ENCODE data around the gene DLGAP4. TPM values are rescaled to one million over a fixed set of nuclear protein-coding genes. Genes with fewer than 3 reads are reported as not detected.

DLGAP4 gene
- total and polyA plus RNA-seq, 10 of the 15 experiments (the other 5 are each of a cell fraction or from before 2014, with no cell fraction given): 0.42 to 43.3 (median 19.0) TPM

DNA sequence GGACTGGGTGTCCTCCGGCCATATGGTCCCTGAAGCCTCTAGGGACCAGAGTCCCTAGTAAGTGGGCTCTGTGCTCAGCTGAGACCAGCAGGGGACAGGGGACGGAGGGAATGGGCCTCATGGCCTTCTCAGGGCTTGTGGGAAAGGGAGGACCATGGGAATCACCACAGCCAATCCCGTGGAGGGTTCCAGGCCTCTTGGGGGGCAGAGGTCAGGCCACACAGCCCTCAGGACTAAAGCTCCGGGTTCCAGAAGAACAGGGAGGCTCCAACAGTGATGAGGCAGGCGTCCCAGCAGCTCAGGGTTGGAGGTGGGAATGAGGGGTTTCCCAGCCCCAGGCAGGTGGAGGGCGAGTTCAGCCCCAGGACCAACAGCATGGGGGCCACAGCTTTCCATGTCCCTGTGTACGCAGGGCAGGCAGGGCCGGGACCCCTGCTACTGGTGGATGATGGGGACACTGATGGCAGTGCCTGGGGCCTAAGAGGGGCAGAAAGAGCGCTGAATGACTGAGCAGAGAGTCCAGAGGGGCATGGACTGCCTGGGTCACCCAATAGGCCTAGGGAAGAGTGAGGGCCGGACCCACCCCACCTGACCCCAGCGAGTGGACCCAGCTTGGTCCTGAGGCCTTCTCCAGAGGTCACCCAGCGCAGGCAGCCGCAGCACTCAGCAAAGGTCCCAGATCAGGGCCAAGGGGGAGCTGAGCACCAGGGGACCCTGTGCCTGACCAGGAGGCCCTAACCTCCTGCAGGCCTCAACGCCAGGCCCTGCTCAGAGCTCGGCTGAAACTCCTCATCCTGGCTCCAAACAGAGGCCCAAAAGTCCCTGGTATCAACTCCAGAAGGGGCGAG, 244.0 kb downstream of the DLGAP4 start (continued):
- TF ChIP-seq WRNIP1 (IDR thresholded peaks at IDR 0.05; ENCODE audit: borderline replicate concordance, low read depth, low read length) (no peak), RFX5 (IDR thresholded peaks at IDR 0.05; ENCODE audit: low read depth, low read length) (no peak), RAD51 (IDR thresholded peaks at IDR 0.05) (no peak), HDAC6 (IDR thresholded peaks at IDR 0.05; ENCODE audit: unreplicated experiment) (no peak)
- TF ChIP-seq, protein P1, sequence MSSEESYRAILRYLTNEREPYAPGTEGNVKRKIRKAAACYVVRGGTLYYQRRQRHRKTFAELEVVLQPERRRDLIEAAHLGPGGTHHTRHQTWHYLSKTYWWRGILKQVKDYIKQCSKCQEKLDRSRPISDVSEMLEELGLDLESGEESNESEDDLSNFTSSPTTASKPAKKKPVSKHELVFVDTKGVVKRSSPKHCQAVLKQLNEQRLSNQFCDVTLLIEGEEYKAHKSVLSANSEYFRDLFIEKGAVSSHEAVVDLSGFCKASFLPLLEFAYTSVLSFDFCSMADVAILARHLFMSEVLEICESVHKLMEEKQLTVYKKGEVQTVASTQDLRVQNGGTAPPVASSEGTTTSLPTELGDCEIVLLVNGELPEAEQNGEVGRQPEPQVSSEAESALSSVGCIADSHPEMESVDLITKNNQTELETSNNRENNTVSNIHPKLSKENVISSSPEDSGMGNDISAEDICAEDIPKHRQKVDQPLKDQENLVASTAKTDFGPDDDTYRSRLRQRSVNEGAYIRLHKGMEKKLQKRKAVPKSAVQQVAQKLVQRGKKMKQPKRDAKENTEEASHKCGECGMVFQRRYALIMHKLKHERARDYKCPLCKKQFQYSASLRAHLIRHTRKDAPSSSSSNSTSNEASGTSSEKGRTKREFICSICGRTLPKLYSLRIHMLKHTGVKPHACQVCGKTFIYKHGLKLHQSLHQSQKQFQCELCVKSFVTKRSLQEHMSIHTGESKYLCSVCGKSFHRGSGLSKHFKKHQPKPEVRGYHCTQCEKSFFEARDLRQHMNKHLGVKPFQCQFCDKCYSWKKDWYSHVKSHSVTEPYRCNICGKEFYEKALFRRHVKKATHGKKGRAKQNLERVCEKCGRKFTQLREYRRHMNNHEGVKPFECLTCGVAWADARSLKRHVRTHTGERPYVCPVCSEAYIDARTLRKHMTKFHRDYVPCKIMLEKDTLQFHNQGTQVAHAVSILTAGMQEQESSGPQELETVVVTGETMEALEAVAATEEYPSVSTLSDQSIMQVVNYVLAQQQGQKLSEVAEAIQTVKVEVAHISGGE (CRISPR knock-in tag; IDR thresholded peaks at IDR 0.05): no peak
- TF ChIP-seq, protein P2, sequence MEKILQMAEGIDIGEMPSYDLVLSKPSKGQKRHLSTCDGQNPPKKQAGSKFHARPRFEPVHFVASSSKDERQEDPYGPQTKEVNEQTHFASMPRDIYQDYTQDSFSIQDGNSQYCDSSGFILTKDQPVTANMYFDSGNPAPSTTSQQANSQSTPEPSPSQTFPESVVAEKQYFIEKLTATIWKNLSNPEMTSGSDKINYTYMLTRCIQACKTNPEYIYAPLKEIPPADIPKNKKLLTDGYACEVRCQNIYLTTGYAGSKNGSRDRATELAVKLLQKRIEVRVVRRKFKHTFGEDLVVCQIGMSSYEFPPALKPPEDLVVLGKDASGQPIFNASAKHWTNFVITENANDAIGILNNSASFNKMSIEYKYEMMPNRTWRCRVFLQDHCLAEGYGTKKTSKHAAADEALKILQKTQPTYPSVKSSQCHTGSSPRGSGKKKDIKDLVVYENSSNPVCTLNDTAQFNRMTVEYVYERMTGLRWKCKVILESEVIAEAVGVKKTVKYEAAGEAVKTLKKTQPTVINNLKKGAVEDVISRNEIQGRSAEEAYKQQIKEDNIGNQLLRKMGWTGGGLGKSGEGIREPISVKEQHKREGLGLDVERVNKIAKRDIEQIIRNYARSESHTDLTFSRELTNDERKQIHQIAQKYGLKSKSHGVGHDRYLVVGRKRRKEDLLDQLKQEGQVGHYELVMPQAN (conservative IDR thresholded peaks at IDR 0.05): no peak
- TF ChIP-seq, protein P3, sequence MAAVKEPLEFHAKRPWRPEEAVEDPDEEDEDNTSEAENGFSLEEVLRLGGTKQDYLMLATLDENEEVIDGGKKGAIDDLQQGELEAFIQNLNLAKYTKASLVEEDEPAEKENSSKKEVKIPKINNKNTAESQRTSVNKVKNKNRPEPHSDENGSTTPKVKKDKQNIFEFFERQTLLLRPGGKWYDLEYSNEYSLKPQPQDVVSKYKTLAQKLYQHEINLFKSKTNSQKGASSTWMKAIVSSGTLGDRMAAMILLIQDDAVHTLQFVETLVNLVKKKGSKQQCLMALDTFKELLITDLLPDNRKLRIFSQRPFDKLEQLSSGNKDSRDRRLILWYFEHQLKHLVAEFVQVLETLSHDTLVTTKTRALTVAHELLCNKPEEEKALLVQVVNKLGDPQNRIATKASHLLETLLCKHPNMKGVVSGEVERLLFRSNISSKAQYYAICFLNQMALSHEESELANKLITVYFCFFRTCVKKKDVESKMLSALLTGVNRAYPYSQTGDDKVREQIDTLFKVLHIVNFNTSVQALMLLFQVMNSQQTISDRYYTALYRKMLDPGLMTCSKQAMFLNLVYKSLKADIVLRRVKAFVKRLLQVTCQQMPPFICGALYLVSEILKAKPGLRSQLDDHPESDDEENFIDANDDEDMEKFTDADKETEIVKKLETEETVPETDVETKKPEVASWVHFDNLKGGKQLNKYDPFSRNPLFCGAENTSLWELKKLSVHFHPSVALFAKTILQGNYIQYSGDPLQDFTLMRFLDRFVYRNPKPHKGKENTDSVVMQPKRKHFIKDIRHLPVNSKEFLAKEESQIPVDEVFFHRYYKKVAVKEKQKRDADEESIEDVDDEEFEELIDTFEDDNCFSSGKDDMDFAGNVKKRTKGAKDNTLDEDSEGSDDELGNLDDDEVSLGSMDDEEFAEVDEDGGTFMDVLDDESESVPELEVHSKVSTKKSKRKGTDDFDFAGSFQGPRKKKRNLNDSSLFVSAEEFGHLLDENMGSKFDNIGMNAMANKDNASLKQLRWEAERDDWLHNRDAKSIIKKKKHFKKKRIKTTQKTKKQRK (IDR thresholded peaks at IDR 0.05; ENCODE audit: low read depth, low read length): no peak

All from GM12878 (cell line).